Activated CD4-positive, alpha-beta memory T cell treated with anti-CD3 and anti-CD28 coated beads for 36 hours (primary cell): Measurements from ENCODE around the gene ELMO3. TPM values are rescaled to one million over a fixed set of nuclear protein-coding genes. Genes with fewer than 3 reads are reported as not detected.
A peak's percentile ranks its signal among the peaks of the same experiment; 100 is the strongest.

Experiments used
- CTCF ChIA-PET: fragments of 350-600 bp; sonication (Branson Sonifier 250); formaldehyde crosslinking; loops from one replicate; lab custom pipeline; 2021; ENCODE audit warnings: antibody characterized with exemption, inconsistent platforms; lab: Charles Lee
- POLR2A ChIA-PET: fragments of 350-600 bp; sonication (Branson Sonifier 250); formaldehyde crosslinking; loops from one replicate; lab custom pipeline; 2021; ENCODE audit warnings: antibody characterized with exemption; lab: Charles Lee
- DNase-seq: peaks from one replicate; pipeline ENCODE4 v3.0.0-alpha.2; 2020
- H3K27ac Mint-ChIP-seq: one replicate; pipeline ENCODE4 v1.8.0; 2021; ENCODE audit warnings: mixed read lengths
- H3K27me3 Mint-ChIP-seq: one replicate; pipeline ENCODE4 v1.8.0; 2021; ENCODE audit warnings: mixed read lengths
- H3K36me3 Mint-ChIP-seq: one replicate; pipeline ENCODE4 v1.8.0; 2021; ENCODE audit warnings: mixed read lengths
- H3K4me1 Mint-ChIP-seq: one replicate; pipeline ENCODE4 v1.8.0; 2021; ENCODE audit warnings: low read depth, mixed read lengths
- H3K4me3 Mint-ChIP-seq: one replicate; pipeline ENCODE4 v1.8.0; 2021; ENCODE audit warnings: mild to moderate bottlenecking, mixed read lengths
- H3K9me3 Mint-ChIP-seq: one replicate; pipeline ENCODE4 v1.8.0; 2021; ENCODE audit warnings: mixed read lengths
- intact Hi-C: fragments of 100-400 bp; cut with micrococcal nuclease; formaldehyde crosslinking; loops from one replicate; pipeline ENCODE4 v1.15.1; 2023
- total RNA-seq, 2 experiments: library from RNA; stranded (reverse); gene quantifications; one replicate each; pipeline ENCODE4 v1.2.3, GENCODE V29; 2021

ELMO3 gene
- total RNA-seq, 2 experiments from 2014 or later = 5.1 to 5.9 TPM

GRCh38 chr16:67157106-67157748, 41.7 kb upstream of the ELMO3 start:
- Mint-ChIP-seq H3K36me3 (peaks cover 12% of the 10 kb centered on the region), H3K4me3 (no peak overlapping the region), H3K27ac (peak overlapping the region; percentile 95), H3K9me3 (no peaks in the 10 kb centered on the region), H3K4me1 (peaks cover 61% of the 10 kb centered on the region), H3K27me3 (peaks cover 3% of the 10 kb centered on the region)
- CTCF ChIA-PET = interaction anchor here (0.6 to 14.8 kb wide), 13 partner anchors 12 to 203 kb away, joined by 3 to 350 read pairs (median 7); partner anchors contain the start of genes CES3, MATCAP1 and NOL3
- intact Hi-C loops = loop anchor here (5.0 kb wide), 1 partner anchor 50 kb away; the partner anchor contains the start of gene PHAF1
- POLR2A ChIA-PET = interaction anchor here (0.5 to 1.4 kb wide), 5 partner anchors 12 to 144 kb away, joined by 3 to 6 read pairs (median 3); no protein-coding TSS in a partner anchor
- no peak for DNase-seq

GRCh38 chr16:67157892-67158635, 40.9 kb upstream of the ELMO3 start:
- H3K36me3 Mint-ChIP-seq = peaks cover 14% of the 10 kb centered on the region
- CTCF ChIA-PET = interaction anchor here (0.6 to 14.8 kb wide), 13 partner anchors 11 to 204 kb away, joined by 3 to 350 read pairs (median 7); partner anchors contain the start of genes CES3, MATCAP1 and NOL3
- peak overlapping the region; percentile 93 for H3K4me3 Mint-ChIP-seq
- DNase-seq = no peak
- POLR2A ChIA-PET = interaction anchor here (0.8 to 2.8 kb wide), 9 partner anchors 11 to 145 kb away, joined by 3 to 23 read pairs (median 4); partner anchors contain the start of gene NOL3
- no peaks in the 10 kb centered on the region for H3K9me3 Mint-ChIP-seq
- intact Hi-C loops = loop anchor here (2.0 to 5.0 kb wide), 4 partner anchors 51 to 285 kb away; partner anchors contain the start of genes FHOD1 and PHAF1
- peaks cover 5% of the 10 kb centered on the region for H3K27me3 Mint-ChIP-seq
- peaks cover 61% of the 10 kb centered on the region for H3K4me1 Mint-ChIP-seq
- H3K27ac Mint-ChIP-seq = peak overlapping the region; percentile 95

- DNase-seq = peak; percentile 93
- Mint-ChIP-seq H3K4me1 (peaks cover 56% of the 10 kb centered on the region), H3K27me3 (peaks cover 8% of the 10 kb centered on the region), H3K9me3 (no peaks in the 10 kb centered on the region), H3K36me3 (peaks cover 14% of the 10 kb centered on the region), H3K4me3 (peak overlapping the region; percentile 93), H3K27ac (peak overlapping the region; percentile 95)
- intact Hi-C loops = loop anchor here (1.0 to 5.0 kb wide), 10 partner anchors 11 to 286 kb away; partner anchors contain the start of genes FHOD1, MATCAP1, NOL3 and PHAF1
- ChIA-PET POLR2A (interaction anchor here (1.0 to 2.8 kb wide), 13 partner anchors 8 to 181 kb away, joined by 3 to 23 read pairs (median 5); partner anchors contain the start of genes B3GNT9, E2F4 and NOL3), CTCF (interaction anchor here (0.8 to 14.8 kb wide), 11 partner anchors 8 to 211 kb away, joined by 3 to 350 read pairs (median 8); partner anchors contain the start of genes B3GNT9, CES3 and NOL3)
Measured at GRCh38 chr16:67158637-67159600, 40.0 kb upstream of the ELMO3 start.

GRCh38 chr16:67161595-67162058, 37.3 kb upstream of the ELMO3 start:
- H3K27ac Mint-ChIP-seq = no peak overlapping the region
- peaks cover 12% of the 10 kb centered on the region for H3K36me3 Mint-ChIP-seq
- DNase-seq = no peak
- CTCF ChIA-PET = interaction anchor here (1.6 to 14.8 kb wide), 7 partner anchors 8 to 178 kb away, joined by 4 to 350 read pairs (median 20); partner anchors contain the start of gene NOL3
- H3K4me1 Mint-ChIP-seq = peaks cover 52% of the 10 kb centered on the region
- H3K27me3 Mint-ChIP-seq = peaks cover 26% of the 10 kb centered on the region
- H3K9me3 Mint-ChIP-seq = no peaks in the 10 kb centered on the region
- intact Hi-C loops = no loop called here
- no peak overlapping the region for H3K4me3 Mint-ChIP-seq
- POLR2A ChIA-PET = no interaction called here

GRCh38 chr16:67162506-67163163, 36.3 kb upstream of the ELMO3 start:
- peaks cover 43% of the 10 kb centered on the region for H3K4me1 Mint-ChIP-seq
- H3K4me3 Mint-ChIP-seq = no peak overlapping the region
- CTCF ChIA-PET = interaction anchor here (0.5 to 14.8 kb wide), 14 partner anchors 7 to 288 kb away, joined by 3 to 350 read pairs (median 3); partner anchors contain the start of genes EXOC3L1 and NOL3
- no peak overlapping the region for H3K27ac Mint-ChIP-seq
- no peak for DNase-seq
- no peaks in the 10 kb centered on the region for H3K9me3 Mint-ChIP-seq
- peaks cover 12% of the 10 kb centered on the region for H3K36me3 Mint-ChIP-seq
- peaks cover 32% of the 10 kb centered on the region for H3K27me3 Mint-ChIP-seq
- intact Hi-C loops = no loop called here
- POLR2A ChIA-PET = interaction anchor here (0.8 to 1.3 kb wide), 5 partner anchors 11 to 133 kb away, joined by 3 to 6 read pairs (median 3); partner anchors contain the start of gene B3GNT9

GRCh38 chr16:67163164-67163998, 35.5 kb upstream of the ELMO3 start:
- H3K9me3 Mint-ChIP-seq = no peaks in the 10 kb centered on the region
- peaks cover 36% of the 10 kb centered on the region for H3K4me1 Mint-ChIP-seq
- CTCF ChIA-PET = interaction anchor here (0.5 to 14.8 kb wide), 14 partner anchors 8 to 289 kb away, joined by 3 to 350 read pairs (median 3); partner anchors contain the start of gene EXOC3L1
- no peak overlapping the region for H3K27ac Mint-ChIP-seq
- peaks cover 34% of the 10 kb centered on the region for H3K27me3 Mint-ChIP-seq
- intact Hi-C loops = no loop called here
- POLR2A ChIA-PET = interaction anchor here (0.8 to 1.3 kb wide), 6 partner anchors 8 to 134 kb away, joined by 3 to 6 read pairs (median 3); partner anchors contain the start of gene B3GNT9
- peaks cover 10% of the 10 kb centered on the region for H3K36me3 Mint-ChIP-seq
- peak; percentile 61 for DNase-seq
- peak overlapping the region; percentile 8 for H3K4me3 Mint-ChIP-seq

GRCh38 chr16:67163999-67164558, 34.9 kb upstream of the ELMO3 start:
- Mint-ChIP-seq H3K4me3 (peak overlapping the region; percentile 23), H3K27ac (no peak overlapping the region), H3K27me3 (peaks cover 40% of the 10 kb centered on the region), H3K36me3 (peaks cover 10% of the 10 kb centered on the region), H3K9me3 (no peaks in the 10 kb centered on the region), H3K4me1 (peaks cover 30% of the 10 kb centered on the region)
- POLR2A ChIA-PET = interaction anchor here (1.0 to 1.2 kb wide), 2 partner anchors 9 to 11 kb away, joined by 3 to 4 read pairs; no protein-coding TSS in a partner anchor
- intact Hi-C loops = no loop called here
- DNase-seq = no peak
- CTCF ChIA-PET = interaction anchor here (0.5 to 14.8 kb wide), 10 partner anchors 9 to 351 kb away, joined by 3 to 350 read pairs (median 3); no protein-coding TSS in a partner anchor

- Mint-ChIP-seq H3K36me3 (peaks cover 10% of the 10 kb centered on the region), H3K9me3 (no peaks in the 10 kb centered on the region), H3K4me1 (peaks cover 33% of the 10 kb centered on the region), H3K4me3 (peak within 1 kb of the TSS; percentile 23), H3K27ac (no peak within 1 kb of the TSS), H3K27me3 (peaks cover 40% of the 10 kb centered on the region)
- peak; percentile 40 for DNase-seq
- POLR2A ChIA-PET = interaction anchor here (1.0 to 1.2 kb wide), 3 partner anchors 9 to 13 kb away, joined by 3 to 4 read pairs (median 3); no protein-coding TSS in a partner anchor
- CTCF ChIA-PET = interaction anchor here (0.5 to 4.1 kb wide), 6 partner anchors 10 to 350 kb away, joined by 3 to 12 read pairs (median 4); no protein-coding TSS in a partner anchor
- intact Hi-C loops = no loop called here
Measured at GRCh38 chr16:67164599-67165061, 34.3 kb upstream of the ELMO3 start, which contains the start of gene HSF4. HSF4 (plus strand) TSS chr16:67164745; CDS start chr16:67164812, 67 bp downstream.
